ENCODE results near the gene SNX14.

The SNX14 gene

GRCh38 chr6:85493389-85493788 is 100.3 kb downstream of the SNX14 start:
- peaks cover 0 to 17% (median 12%) of the 10 kb centered on the region in 5 experiments for H3K9me3 ChIP-seq (ENCODE audit: control extremely low read depth in 1 of 5, control insufficient read depth in 4 of 5, insufficient read depth in 2 of 5, low read depth in 1 of 5, low read length in 4 of 5)
- ChIA-PET CTCF (interaction anchor here (2.0 to 2.2 kb wide), 2 partner anchors 10 kb away, joined by 6 to 15 read pairs; no protein-coding TSS in a partner anchor), POLR2A (no interaction called here)
- H3K27me3 ChIP-seq (replicated peaks in 2 of 5; ENCODE audit: control insufficient read depth in 4 of 5, insufficient read depth in 5 of 5, low read length in 4 of 5), result peaks cover 0 to 69% (median 10%) of the 10 kb centered on the region in 5 experiments
- WGBS (ENCODE audit: insufficient coverage), result 71% methylated on average over 1 of the region's 1 CpG
- DNase-seq, result no peak
- H3K27ac ChIP-seq (ENCODE audit: insufficient read depth in 1 of 2, low read depth in 1 of 2, low read length in 2 of 2, poor library complexity in 1 of 2, severe bottlenecking in 2 of 2), result no peak overlapping the region
- H3K4me3 ChIP-seq (ENCODE audit: control insufficient read depth in 1 of 7, extremely low read depth in 1 of 7, insufficient read depth in 4 of 7, low read depth in 2 of 7, low read length in 6 of 7), result no peak overlapping the region
- H3K36me3 ChIP-seq (ENCODE audit: control insufficient read depth in 4 of 4, insufficient read depth in 4 of 4, low read length in 3 of 4), result no peaks in the 10 kb centered on the region
- no peaks in the 10 kb centered on the region for H3K4me1 ChIP-seq (ENCODE audit: control extremely low read depth in 1 of 4, control insufficient read depth in 4 of 4, insufficient read depth in 4 of 4, low read length in 3 of 4)

GRCh38 chr6:85490516-85491248 is 103.0 kb downstream of the SNX14 start:
- H3K27ac ChIP-seq (ENCODE audit: insufficient read depth in 1 of 2, low read depth in 1 of 2, low read length in 2 of 2, poor library complexity in 1 of 2, severe bottlenecking in 2 of 2), result no peak overlapping the region
- H3K9me3 ChIP-seq (ENCODE audit: control extremely low read depth in 1 of 5, control insufficient read depth in 4 of 5, insufficient read depth in 2 of 5, low read depth in 1 of 5, low read length in 4 of 5), result no peaks in the 10 kb centered on the region
- no peaks in the 10 kb centered on the region for H3K4me1 ChIP-seq (ENCODE audit: control extremely low read depth in 1 of 4, control insufficient read depth in 4 of 4, insufficient read depth in 4 of 4, low read length in 3 of 4)
- ChIA-PET CTCF (interaction anchor here (1.0 to 1.5 kb wide), 3 partner anchors 13 to 46 kb away, joined by 3 to 5 read pairs (median 3); no protein-coding TSS in a partner anchor), POLR2A (no interaction called here)
- DNase-seq, result no peak
- WGBS (ENCODE audit: insufficient coverage), result 80% methylated on average over 6 of the region's 6 CpGs
- peaks cover 0 to 58% (median 10%) of the 10 kb centered on the region in 5 experiments for H3K27me3 ChIP-seq (replicated peaks in 2 of 5; ENCODE audit: control insufficient read depth in 4 of 5, insufficient read depth in 5 of 5, low read length in 4 of 5)
- H3K36me3 ChIP-seq (ENCODE audit: control insufficient read depth in 4 of 4, insufficient read depth in 4 of 4, low read length in 3 of 4), result no peaks in the 10 kb centered on the region
- H3K4me3 ChIP-seq (ENCODE audit: control insufficient read depth in 1 of 7, extremely low read depth in 1 of 7, insufficient read depth in 4 of 7, low read depth in 2 of 7, low read length in 6 of 7), result no peak overlapping the region

GRCh38 chr6:85484948-85485347 is 108.7 kb downstream of the SNX14 start:
- peaks cover 0 to 19% (median 9%) of the 10 kb centered on the region in 5 experiments for H3K27me3 ChIP-seq (replicated peaks in 2 of 5; ENCODE audit: control insufficient read depth in 4 of 5, insufficient read depth in 5 of 5, low read length in 4 of 5)
- H3K4me1 ChIP-seq (ENCODE audit: control extremely low read depth in 1 of 4, control insufficient read depth in 4 of 4, insufficient read depth in 4 of 4, low read length in 3 of 4), result peaks cover 0 to 2% (median 0%) of the 10 kb centered on the region in 4 experiments
- 94% methylated on average over 4 of the region's 5 CpGs for WGBS (ENCODE audit: insufficient coverage)
- ChIA-PET CTCF (interaction anchor here (0.5 to 6.8 kb wide), 6 partner anchors 10 to 1231 kb away, joined by 4 to 85 read pairs (median 26); no protein-coding TSS in a partner anchor), POLR2A (no interaction called here)
- H3K36me3 ChIP-seq (ENCODE audit: control insufficient read depth in 4 of 4, insufficient read depth in 4 of 4, low read length in 3 of 4), result no peaks in the 10 kb centered on the region
- H3K4me3 ChIP-seq (ENCODE audit: control insufficient read depth in 1 of 7, extremely low read depth in 1 of 7, insufficient read depth in 4 of 7, low read depth in 2 of 7, low read length in 6 of 7), result no peak overlapping the region
- H3K9me3 ChIP-seq (ENCODE audit: control extremely low read depth in 1 of 5, control insufficient read depth in 4 of 5, insufficient read depth in 2 of 5, low read depth in 1 of 5, low read length in 4 of 5), result no peaks in the 10 kb centered on the region
- no peak overlapping the region for H3K27ac ChIP-seq (ENCODE audit: insufficient read depth in 1 of 2, low read depth in 1 of 2, low read length in 2 of 2, poor library complexity in 1 of 2, severe bottlenecking in 2 of 2)
- no peak for DNase-seq

- POLR2A ChIA-PET, result no interaction called here
- H3K36me3 ChIP-seq (ENCODE audit: control insufficient read depth in 4 of 4, insufficient read depth in 4 of 4, low read length in 3 of 4), result no peaks in the 10 kb centered on the region
- H3K9me3 ChIP-seq (ENCODE audit: control extremely low read depth in 1 of 5, control insufficient read depth in 4 of 5, insufficient read depth in 2 of 5, low read depth in 1 of 5, low read length in 4 of 5), result no peaks in the 10 kb centered on the region
- CTCF ChIA-PET, result interaction anchor here (0.7 to 6.8 kb wide), 15 partner anchors 9 to 130 kb away, joined by 3 to 85 read pairs (median 8); no protein-coding TSS in a partner anchor
- no peak for DNase-seq
- peaks cover 0 to 16% (median 9%) of the 10 kb centered on the region in 5 experiments for H3K27me3 ChIP-seq (replicated peaks in 2 of 5; ENCODE audit: control insufficient read depth in 4 of 5, insufficient read depth in 5 of 5, low read length in 4 of 5)
- 78% methylated on average over 3 of the region's 4 CpGs for WGBS (ENCODE audit: insufficient coverage)
- H3K27ac ChIP-seq (ENCODE audit: insufficient read depth in 1 of 2, low read depth in 1 of 2, low read length in 2 of 2, poor library complexity in 1 of 2, severe bottlenecking in 2 of 2), result no peak overlapping the region
- H3K4me3 ChIP-seq (ENCODE audit: control insufficient read depth in 1 of 7, extremely low read depth in 1 of 7, insufficient read depth in 4 of 7, low read depth in 2 of 7, low read length in 6 of 7), result no peak overlapping the region
- peaks cover 0 to 2% (median 0%) of the 10 kb centered on the region in 4 experiments for H3K4me1 ChIP-seq (ENCODE audit: control extremely low read depth in 1 of 4, control insufficient read depth in 4 of 4, insufficient read depth in 4 of 4, low read length in 3 of 4)
Observed at GRCh38 chr6:85483846-85484245, 109.8 kb downstream of the SNX14 start.

GRCh38 chr6:85482905-85483700 is 110.6 kb downstream of the SNX14 start:
- H3K4me3 ChIP-seq (ENCODE audit: control insufficient read depth in 1 of 7, extremely low read depth in 1 of 7, insufficient read depth in 4 of 7, low read depth in 2 of 7, low read length in 6 of 7), result no peak overlapping the region
- POLR2A ChIA-PET, result no interaction called here
- H3K27ac ChIP-seq (ENCODE audit: insufficient read depth in 1 of 2, low read depth in 1 of 2, low read length in 2 of 2, poor library complexity in 1 of 2, severe bottlenecking in 2 of 2), result no peak overlapping the region
- H3K36me3 ChIP-seq (ENCODE audit: control insufficient read depth in 4 of 4, insufficient read depth in 4 of 4, low read length in 3 of 4), result no peaks in the 10 kb centered on the region
- no peaks in the 10 kb centered on the region for H3K9me3 ChIP-seq (ENCODE audit: control extremely low read depth in 1 of 5, control insufficient read depth in 4 of 5, insufficient read depth in 2 of 5, low read depth in 1 of 5, low read length in 4 of 5)
- H3K4me1 ChIP-seq (ENCODE audit: control extremely low read depth in 1 of 4, control insufficient read depth in 4 of 4, insufficient read depth in 4 of 4, low read length in 3 of 4), result peaks cover 0 to 2% (median 0%) of the 10 kb centered on the region in 4 experiments
- peak in 2 of 3 donors; percentile 69 to 74 for DNase-seq
- peaks cover 0 to 15% (median 9%) of the 10 kb centered on the region in 5 experiments for H3K27me3 ChIP-seq (replicated peaks in 2 of 5; ENCODE audit: control insufficient read depth in 4 of 5, insufficient read depth in 5 of 5, low read length in 4 of 5)
- WGBS (ENCODE audit: insufficient coverage), result 23% methylated on average over 9 of the region's 10 CpGs
- CTCF ChIA-PET, result interaction anchor here (0.8 to 6.8 kb wide), 22 partner anchors 9 to 136 kb away, joined by 3 to 85 read pairs (median 6); no protein-coding TSS in a partner anchor

- WGBS (ENCODE audit: insufficient coverage), result 84% methylated on average over 7 of the region's 8 CpGs
- no peak for DNase-seq
- ChIA-PET CTCF (interaction anchor here (0.8 to 6.8 kb wide), 20 partner anchors 9 to 135 kb away, joined by 3 to 85 read pairs (median 7); no protein-coding TSS in a partner anchor), POLR2A (no interaction called here)
- Histone ChIP-seq H3K27ac (ENCODE audit: insufficient read depth in 1 of 2, low read depth in 1 of 2, low read length in 2 of 2, poor library complexity in 1 of 2, severe bottlenecking in 2 of 2) (no peak overlapping the region), H3K4me1 (ENCODE audit: control extremely low read depth in 1 of 4, control insufficient read depth in 4 of 4, insufficient read depth in 4 of 4, low read length in 3 of 4) (peaks cover 0 to 2% (median 0%) of the 10 kb centered on the region in 4 experiments), H3K36me3 (ENCODE audit: control insufficient read depth in 4 of 4, insufficient read depth in 4 of 4, low read length in 3 of 4) (no peaks in the 10 kb centered on the region), H3K9me3 (ENCODE audit: control extremely low read depth in 1 of 5, control insufficient read depth in 4 of 5, insufficient read depth in 2 of 5, low read depth in 1 of 5, low read length in 4 of 5) (no peaks in the 10 kb centered on the region), H3K27me3 (replicated peaks in 2 of 5; ENCODE audit: control insufficient read depth in 4 of 5, insufficient read depth in 5 of 5, low read length in 4 of 5) (peaks cover 0 to 9% (median 7%) of the 10 kb centered on the region in 5 experiments), H3K4me3 (ENCODE audit: control insufficient read depth in 1 of 7, extremely low read depth in 1 of 7, insufficient read depth in 4 of 7, low read depth in 2 of 7, low read length in 6 of 7) (no peak overlapping the region)
Observed at GRCh38 chr6:85482206-85482904, 111.3 kb downstream of the SNX14 start.

Data from common myeloid progenitor, CD34-positive (primary cell).